ENCODE measurements around the gene RBM12. TPM values are rescaled to one million over a fixed set of nuclear protein-coding genes. Genes with fewer than 3 reads are reported as not detected.
A peak's percentile ranks its signal among the peaks of the same experiment; 100 is the strongest.

RBM12 gene
- total RNA-seq, 3 donors from 2014 or later (not counting 1 experiment from before 2014, with no cell fraction given), result 80.9 to 112 (median 89.4) TPM

- peaks cover 5% of the 10 kb centered on the region for H3K36me3 ChIP-seq (ENCODE audit: control insufficient read depth, insufficient read depth, low read length)
- Mint-ChIP-seq H3K27ac (peak overlapping the region; percentile 67 to 85), H3K36me3 (no peaks in the 10 kb centered on the region), H3K9me3 (no peaks in the 10 kb centered on the region), H3K4me3 (no peak overlapping the region), H3K27me3 (ENCODE audit: low read depth in 2 of 2) (no peaks in the 10 kb centered on the region), H3K4me1 (peaks cover 72 to 75% of the 10 kb centered on the region in 2 donors)
- no peak overlapping the region for H3K27ac ChIP-seq (ENCODE audit: low read length)
- H3K27me3 ChIP-seq (ENCODE audit: control insufficient read depth, insufficient read depth, low read length), result no peaks in the 10 kb centered on the region
- no peak for TF ChIP-seq CTCF (IDR thresholded peaks at IDR 0.05)
- 97% methylated on average over 6 of the region's 6 CpGs for WGBS (ENCODE audit: insufficient coverage)
- intact Hi-C loops (cut with micrococcal nuclease), result no loop called here
- H3K4me3 ChIP-seq (ENCODE audit: low read length), result no peak overlapping the region
- ATAC-seq, result no peak
- no peak for DNase-seq
- peaks cover 7% of the 10 kb centered on the region for H3K4me1 ChIP-seq (ENCODE audit: control insufficient read depth, insufficient read depth, low read length)
- H3K9me3 ChIP-seq (ENCODE audit: control insufficient read depth, insufficient read depth, low read length), result no peaks in the 10 kb centered on the region
These were observed 27.4 kb downstream of the RBM12 start for GRCh38 chr20:35637276-35637675.

GRCh38 chr20:35636095-35636494 is 28.6 kb downstream of the RBM12 start:
- 100% methylated on average over 1 of the region's 2 CpGs for WGBS (ENCODE audit: insufficient coverage)
- Mint-ChIP-seq H3K4me1 (peaks cover 60 to 67% of the 10 kb centered on the region in 2 donors), H3K27me3 (ENCODE audit: low read depth in 2 of 2) (no peaks in the 10 kb centered on the region), H3K4me3 (no peak overlapping the region), H3K36me3 (no peaks in the 10 kb centered on the region), H3K27ac (peak overlapping the region; percentile 41 to 60), H3K9me3 (no peaks in the 10 kb centered on the region)
- Histone ChIP-seq H3K36me3 (ENCODE audit: control insufficient read depth, insufficient read depth, low read length) (peaks cover 16% of the 10 kb centered on the region), H3K4me1 (ENCODE audit: control insufficient read depth, insufficient read depth, low read length) (peaks cover 7% of the 10 kb centered on the region), H3K27me3 (ENCODE audit: control insufficient read depth, insufficient read depth, low read length) (no peaks in the 10 kb centered on the region), H3K9me3 (ENCODE audit: control insufficient read depth, insufficient read depth, low read length) (no peaks in the 10 kb centered on the region), H3K27ac (ENCODE audit: low read length) (no peak overlapping the region), H3K4me3 (ENCODE audit: low read length) (no peak overlapping the region)
- ATAC-seq (no peak), DNase-seq (no peak)
- TF ChIP-seq CTCF (IDR thresholded peaks at IDR 0.05), result no peak
- intact Hi-C loops (cut with micrococcal nuclease), result no loop called here

GRCh38 chr20:35635652-35636051 is 29.0 kb downstream of the RBM12 start:
- DNase-seq, result no peak
- H3K27me3 Mint-ChIP-seq (ENCODE audit: low read depth in 2 of 2), result no peaks in the 10 kb centered on the region
- Histone ChIP-seq H3K27me3 (ENCODE audit: control insufficient read depth, insufficient read depth, low read length) (no peaks in the 10 kb centered on the region), H3K36me3 (ENCODE audit: control insufficient read depth, insufficient read depth, low read length) (peaks cover 21% of the 10 kb centered on the region), H3K4me1 (ENCODE audit: control insufficient read depth, insufficient read depth, low read length) (peaks cover 7% of the 10 kb centered on the region), H3K27ac (ENCODE audit: low read length) (no peak overlapping the region), H3K4me3 (ENCODE audit: low read length) (no peak overlapping the region), H3K9me3 (ENCODE audit: control insufficient read depth, insufficient read depth, low read length) (no peaks in the 10 kb centered on the region)
- H3K9me3 Mint-ChIP-seq, result no peaks in the 10 kb centered on the region
- peak overlapping the region; percentile 41 to 60 for H3K27ac Mint-ChIP-seq
- peaks cover 56 to 63% of the 10 kb centered on the region in 2 donors for H3K4me1 Mint-ChIP-seq
- H3K4me3 Mint-ChIP-seq, result no peak overlapping the region
- no peak for TF ChIP-seq CTCF (IDR thresholded peaks at IDR 0.05)
- WGBS (ENCODE audit: insufficient coverage), result 98% methylated on average over 4 of the region's 4 CpGs
- no peaks in the 10 kb centered on the region for H3K36me3 Mint-ChIP-seq
- ATAC-seq, result no peak
- intact Hi-C loops (cut with micrococcal nuclease), result no loop called here

GRCh38 chr20:35632539-35633115 is 32.1 kb downstream of the RBM12 start:
- no peak overlapping the region for H3K27ac ChIP-seq (ENCODE audit: low read length)
- peaks cover 47% of the 10 kb centered on the region for H3K36me3 ChIP-seq (ENCODE audit: control insufficient read depth, insufficient read depth, low read length)
- no peaks in the 10 kb centered on the region for H3K27me3 Mint-ChIP-seq (ENCODE audit: low read depth in 2 of 2)
- WGBS (ENCODE audit: insufficient coverage), result 92% methylated on average over 13 of the region's 13 CpGs
- H3K27ac Mint-ChIP-seq, result peak overlapping the region in 1 of 2 donors; percentile 6
- H3K9me3 Mint-ChIP-seq, result no peaks in the 10 kb centered on the region
- DNase-seq, result no peak
- H3K4me3 ChIP-seq (ENCODE audit: low read length), result no peak overlapping the region
- TF ChIP-seq CTCF (IDR thresholded peaks at IDR 0.05), result no peak
- peaks cover 7% of the 10 kb centered on the region for H3K4me1 ChIP-seq (ENCODE audit: control insufficient read depth, insufficient read depth, low read length)
- no peaks in the 10 kb centered on the region for H3K9me3 ChIP-seq (ENCODE audit: control insufficient read depth, insufficient read depth, low read length)
- no peaks in the 10 kb centered on the region for H3K27me3 ChIP-seq (ENCODE audit: control insufficient read depth, insufficient read depth, low read length)
- peaks cover 30 to 42% of the 10 kb centered on the region in 2 donors for H3K4me1 Mint-ChIP-seq
- H3K36me3 Mint-ChIP-seq, result peaks cover 10% of the 10 kb centered on the region
- H3K4me3 Mint-ChIP-seq, result no peak overlapping the region
- intact Hi-C loops (cut with micrococcal nuclease), result no loop called here
- ATAC-seq, result no peak

Data from natural killer cell (primary cell).